ENCODE results near the gene LYRM1. TPM values are rescaled to one million over a fixed set of nuclear protein-coding genes. Genes with fewer than 3 reads are reported as not detected.

LYRM1 gene
- polyA plus RNA-seq, 1 of the 3 experiments (the other 2 are of a cell fraction) = 18.1 TPM

GRCh38 chr16:20880867-20881502 lies 19.6 kb upstream of the LYRM1 start:
- Histone ChIP-seq H3F3A (replicated peaks; ENCODE audit: insufficient read depth) (peaks cover 27% of the 10 kb centered on the region), H3K9me3 (no peaks in the 10 kb centered on the region), H3K4me1 (ENCODE audit: control insufficient read depth in 1 of 2, insufficient read depth in 2 of 2, low read depth in 1 of 2, low read length in 1 of 2) (peaks cover 9 to 19% of the 10 kb centered on the region in 2 experiments; a peak in 3 of 4 replicates), H2AFZ (ENCODE audit: low read depth) (no peak overlapping the region), H3K27ac (ENCODE audit: low read depth in 2 of 2, low read length in 1 of 2) (no peak overlapping the region), H3K9me2 (no peaks in the 10 kb centered on the region), H4K20me1 (ENCODE audit: insufficient read depth) (peaks cover 7% of the 10 kb centered on the region; the same call in 1 of the 2 replicates), H3K36me3 (replicated peaks in 1 of 2; ENCODE audit: control insufficient read depth in 1 of 2, insufficient read depth in 2 of 2, low read length in 1 of 2) (no peaks in the 10 kb centered on the region), H3K4me3 (ENCODE audit: low read depth in 2 of 2, low read length in 1 of 2) (no peak overlapping the region), H3K4me2 (no peak overlapping the region), H3K27me3 (ENCODE audit: insufficient read depth) (no peaks in the 10 kb centered on the region), H3K9ac (no peak overlapping the region), H3K79me2 (ENCODE audit: insufficient read depth) (peaks cover 89% of the 10 kb centered on the region)
- TF ChIP-seq EP300 (IDR thresholded peaks at IDR 0.05; ENCODE audit: borderline replicate concordance in 1 of 2, low read depth in 1 of 2, low read length in 1 of 2) (no peak), POLR2AphosphoS5 (IDR thresholded peaks at IDR 0.05; ENCODE audit: low read depth, low read length) (no peak), FOSL2 (IDR thresholded peaks at IDR 0.05; ENCODE audit: borderline replicate concordance, low read depth) (no peak), CTCF (IDR thresholded peaks at IDR 0.05) (no peak), EZH2phosphoT487 (IDR thresholded peaks at IDR 0.05; ENCODE audit: borderline replicate concordance, low read depth) (no peak), SMC3 (IDR thresholded peaks at IDR 0.05; ENCODE audit: low read depth, low read length) (no peak), YY1 (IDR thresholded peaks at IDR 0.05; ENCODE audit: low read depth) (no peak), FOXM1 (IDR thresholded peaks at IDR 0.05; ENCODE audit: low read depth) (no peak), USF2 (IDR thresholded peaks at IDR 0.05; ENCODE audit: borderline replicate concordance, low read depth, low read length) (no peak), TAF1 (IDR thresholded peaks at IDR 0.05; ENCODE audit: borderline replicate concordance, low read depth, low read length) (no peak), MXI1 (IDR thresholded peaks at IDR 0.05; ENCODE audit: low read depth, low read length) (no peak), REST (IDR thresholded peaks at IDR 0.05; ENCODE audit: low read depth, low read length) (no peak)
- POLR2A ChIA-PET = no interaction called here
- CTCF ChIA-PET = no interaction called here
- no peak for DNase-seq
- WGBS (ENCODE audit: low lambda C conversion rate) = 85% methylated on average over 3 of the region's 3 CpGs
